ENCODE data around the gene ZACN.

Gene ZACN

DNA sequence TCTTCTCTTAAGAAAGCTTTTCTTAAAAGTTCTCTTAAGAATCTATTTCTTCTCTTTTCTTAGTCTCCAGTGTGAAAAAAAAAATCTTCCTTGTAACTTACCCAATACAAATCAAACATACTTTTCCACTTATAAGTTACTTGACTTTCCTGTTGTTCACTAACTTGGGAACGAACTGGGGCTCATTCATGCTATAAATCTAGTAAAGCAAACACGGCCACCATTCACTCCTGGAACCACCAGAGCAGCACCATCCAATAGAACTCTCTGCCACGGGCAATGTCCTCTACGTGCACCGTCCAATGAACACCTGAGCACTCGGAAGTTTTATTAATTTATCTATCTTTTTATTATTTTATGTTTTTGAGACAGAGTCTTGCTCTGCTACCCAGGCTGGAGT lies 27.4 kb upstream of the ZACN start:
- Histone ChIP-seq H3K9me3 (ENCODE audit: insufficient read depth, low read length) (no peaks in the 10 kb centered on the region), H3K4me3 (ENCODE audit: insufficient read depth, low read length, poor library complexity, severe bottlenecking) (no peak overlapping the region), H3K9ac (ENCODE audit: low read length) (no peak overlapping the region), H3K79me2 (ENCODE audit: insufficient read depth, low read length) (no peaks in the 10 kb centered on the region), H3F3A (ENCODE audit: insufficient read depth) (no peaks in the 10 kb centered on the region; the same call in 1 of the 2 replicates), H3K27ac (ENCODE audit: low read depth, low read length) (no peak overlapping the region), H3K36me3 (ENCODE audit: low read length) (peaks cover 16% of the 10 kb centered on the region; the same call in 1 of the 2 replicates), H3K9me2 (replicated peaks; ENCODE audit: insufficient read depth, low read length) (no peaks in the 10 kb centered on the region), H3K27me3 (ENCODE audit: low read length) (no peaks in the 10 kb centered on the region), H4K20me1 (ENCODE audit: low read depth, low read length) (no peaks in the 10 kb centered on the region), H2AFZ (ENCODE audit: low read depth, low read length, severe bottlenecking) (no peak overlapping the region), H3K4me2 (ENCODE audit: low read depth, low read length, poor library complexity, severe bottlenecking) (no peak overlapping the region)
- TF ChIP-seq, protein P1, sequence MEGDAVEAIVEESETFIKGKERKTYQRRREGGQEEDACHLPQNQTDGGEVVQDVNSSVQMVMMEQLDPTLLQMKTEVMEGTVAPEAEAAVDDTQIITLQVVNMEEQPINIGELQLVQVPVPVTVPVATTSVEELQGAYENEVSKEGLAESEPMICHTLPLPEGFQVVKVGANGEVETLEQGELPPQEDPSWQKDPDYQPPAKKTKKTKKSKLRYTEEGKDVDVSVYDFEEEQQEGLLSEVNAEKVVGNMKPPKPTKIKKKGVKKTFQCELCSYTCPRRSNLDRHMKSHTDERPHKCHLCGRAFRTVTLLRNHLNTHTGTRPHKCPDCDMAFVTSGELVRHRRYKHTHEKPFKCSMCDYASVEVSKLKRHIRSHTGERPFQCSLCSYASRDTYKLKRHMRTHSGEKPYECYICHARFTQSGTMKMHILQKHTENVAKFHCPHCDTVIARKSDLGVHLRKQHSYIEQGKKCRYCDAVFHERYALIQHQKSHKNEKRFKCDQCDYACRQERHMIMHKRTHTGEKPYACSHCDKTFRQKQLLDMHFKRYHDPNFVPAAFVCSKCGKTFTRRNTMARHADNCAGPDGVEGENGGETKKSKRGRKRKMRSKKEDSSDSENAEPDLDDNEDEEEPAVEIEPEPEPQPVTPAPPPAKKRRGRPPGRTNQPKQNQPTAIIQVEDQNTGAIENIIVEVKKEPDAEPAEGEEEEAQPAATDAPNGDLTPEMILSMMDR (IDR thresholded peaks at IDR 0.05; ENCODE audit: insufficient read depth, low read length, poor library complexity, severe bottlenecking) = no peak
- TF ChIP-seq EZH2phosphoT487 (conservative IDR thresholded peaks at IDR 0.05; ENCODE audit: low read length) = no peak

DNA sequence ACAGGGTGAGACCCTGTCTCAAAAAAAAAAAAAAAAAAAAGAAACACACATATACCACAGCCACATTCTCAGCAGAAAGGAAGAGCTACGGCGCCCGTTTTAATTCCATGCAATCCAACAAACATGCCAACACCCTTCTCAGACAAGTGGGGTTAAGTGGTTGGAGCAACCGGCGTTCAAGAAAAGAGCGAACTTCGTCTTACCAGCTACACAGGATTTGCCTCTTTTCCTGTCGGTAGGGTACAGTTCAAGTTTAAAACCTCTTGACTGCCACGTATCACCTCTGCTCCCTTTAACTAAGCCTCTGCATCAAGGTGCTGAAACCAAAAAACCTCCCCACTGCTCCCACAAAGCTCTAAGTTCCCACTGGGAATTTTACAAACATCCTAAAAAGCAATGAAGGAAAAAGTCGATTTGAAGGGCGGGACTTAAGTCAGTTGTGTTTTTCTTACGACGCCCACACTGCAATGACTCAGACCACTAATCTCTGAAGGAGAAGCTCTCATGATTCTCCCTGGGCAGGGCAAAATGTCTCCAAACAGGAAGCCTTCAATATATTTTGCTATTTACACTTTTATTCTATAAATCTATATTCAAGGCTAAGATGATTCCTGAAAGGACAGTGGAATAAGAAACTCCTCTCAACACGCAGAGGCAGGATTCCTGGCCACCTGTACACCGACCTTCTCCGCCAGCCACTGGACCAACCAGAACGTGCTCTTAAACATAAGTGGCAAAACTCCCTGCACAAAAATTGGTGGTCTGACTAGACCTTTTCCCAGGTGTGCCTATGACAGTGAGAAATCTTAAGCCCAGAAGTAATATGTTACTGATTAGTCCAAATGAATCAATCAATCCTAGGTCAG lies 25.5 kb upstream of the ZACN start:
- TF ChIP-seq, protein P1 (IDR thresholded peaks at IDR 0.05; ENCODE audit: insufficient read depth, low read length, poor library complexity, severe bottlenecking) = no peak
- TF ChIP-seq EZH2phosphoT487 (conservative IDR thresholded peaks at IDR 0.05; ENCODE audit: low read length) = no peak
- Histone ChIP-seq H3K27ac (ENCODE audit: low read depth, low read length) (no peak overlapping the region), H3F3A (ENCODE audit: insufficient read depth) (no peaks in the 10 kb centered on the region; the same call in 1 of the 2 replicates), H3K4me3 (ENCODE audit: insufficient read depth, low read length, poor library complexity, severe bottlenecking) (no peak overlapping the region), H4K20me1 (ENCODE audit: low read depth, low read length) (no peaks in the 10 kb centered on the region), H3K79me2 (ENCODE audit: insufficient read depth, low read length) (no peaks in the 10 kb centered on the region), H2AFZ (ENCODE audit: low read depth, low read length, severe bottlenecking) (no peak overlapping the region), H3K36me3 (ENCODE audit: low read length) (peaks cover 22% of the 10 kb centered on the region), H3K9ac (ENCODE audit: low read length) (no peak overlapping the region), H3K9me3 (ENCODE audit: insufficient read depth, low read length) (no peaks in the 10 kb centered on the region), H3K4me2 (ENCODE audit: low read depth, low read length, poor library complexity, severe bottlenecking) (no peak overlapping the region), H3K27me3 (ENCODE audit: low read length) (no peaks in the 10 kb centered on the region), H3K9me2 (replicated peaks; ENCODE audit: insufficient read depth, low read length) (no peaks in the 10 kb centered on the region)

DNA sequence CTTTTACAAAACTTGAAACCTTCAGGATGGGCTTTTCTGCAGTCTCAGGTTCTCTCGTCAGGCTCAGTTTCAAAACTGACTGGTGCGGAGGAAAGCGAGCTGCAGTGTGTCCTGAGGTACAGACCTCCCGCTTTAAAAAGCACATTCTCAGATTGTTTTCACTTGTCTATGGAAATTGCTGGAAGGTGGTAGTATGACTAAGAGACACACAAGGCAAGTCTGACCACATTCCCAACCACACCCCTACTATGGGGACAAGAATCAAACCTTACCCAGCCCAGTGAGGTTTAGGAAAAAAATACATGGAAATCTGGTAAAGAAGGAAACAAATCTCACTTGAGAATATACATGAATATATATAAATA lies 24.9 kb upstream of the ZACN start:
- Histone ChIP-seq H3K9me3 (ENCODE audit: insufficient read depth, low read length) (no peaks in the 10 kb centered on the region), H3K4me3 (ENCODE audit: insufficient read depth, low read length, poor library complexity, severe bottlenecking) (no peak overlapping the region), H3K36me3 (ENCODE audit: low read length) (peaks cover 23% of the 10 kb centered on the region), H3K9ac (ENCODE audit: low read length) (no peak overlapping the region), H3K79me2 (ENCODE audit: insufficient read depth, low read length) (no peaks in the 10 kb centered on the region), H3K4me2 (ENCODE audit: low read depth, low read length, poor library complexity, severe bottlenecking) (no peak overlapping the region), H2AFZ (ENCODE audit: low read depth, low read length, severe bottlenecking) (no peak overlapping the region), H3K27me3 (ENCODE audit: low read length) (no peaks in the 10 kb centered on the region), H3K9me2 (replicated peaks; ENCODE audit: insufficient read depth, low read length) (no peaks in the 10 kb centered on the region), H3K27ac (ENCODE audit: low read depth, low read length) (no peak overlapping the region), H4K20me1 (ENCODE audit: low read depth, low read length) (no peaks in the 10 kb centered on the region), H3F3A (ENCODE audit: insufficient read depth) (no peaks in the 10 kb centered on the region; the same call in 1 of the 2 replicates)
- TF ChIP-seq, protein P1 (IDR thresholded peaks at IDR 0.05; ENCODE audit: insufficient read depth, low read length, poor library complexity, severe bottlenecking) = no peak
- TF ChIP-seq EZH2phosphoT487 (conservative IDR thresholded peaks at IDR 0.05; ENCODE audit: low read length) = no peak
